ENCODE data around the gene HNRNPCL4.
"Not testable (repeated sequence)": the region's sequence is repeated elsewhere in the genome, so short reads cannot be mapped to it uniquely, and the experiment has no call there.

- TF ChIP-seq POLR2A (IDR thresholded peaks at IDR 0.05; ENCODE audit: low read length); GATA1 (IDR thresholded peaks at IDR 0.05; ENCODE audit: low read depth, low read length): not testable (repeated sequence)
These were observed 6.1 kb upstream of the HNRNPCL4 start, which contains the start of gene PRAMEF9 for GRCh38 chr1:13171548-13171947.

Measured in erythroblast (primary cell).